K562 (cell line): ENCODE measurements around the gene TXNDC8. TPM values are rescaled to one million over a fixed set of nuclear protein-coding genes. Genes with fewer than 3 reads are reported as not detected.

Experiments used
- polyA plus RNA-seq, 8 experiments: library from polyadenylated mRNA; depleted of rRNA in 4 of 8; stranded (reverse) in 5 of 8; unstranded in 3 of 8; fragments of >200 nt; fragmentation: Nextera tagmentation in 2 of 8; fragmentation: Illumina TruSeq in 1 of 8; extraction: Ambion mirVana in 2 of 8; extraction: Trizol in 1 of 8; gene quantifications; 2 replicates each; pipeline versions ENCODE4 v1.2.1 to v1.2.3, GENCODE V29; 2011 to 2014; ENCODE audit warnings: inconsistent platforms in 1 of 8, missing spikeins in 1 of 8
- small RNA-seq: library from RNA; depleted of rRNA; stranded (forward); fragments of <200 nt; gene quantifications from one replicate; pipeline ENCODE3, GENCODE V24; 2014
- total RNA-seq, 7 experiments: library from RNA; depleted of rRNA in 6 of 7; stranded (reverse); fragments of >200 nt in 6 of 7; fragmentation: Illumina TruSeq in 2 of 7; extraction: Trizol in 2 of 7; gene quantifications; 2 replicates each; pipeline versions ENCODE4 v1.2.1 to v1.2.3, GENCODE V29; 2011 to 2021; ENCODE audit warnings: low replicate concordance in 1 of 7

Gene TXNDC8
- total and polyA plus RNA-seq, 9 of the 15 experiments (the other 6 are each of a cell fraction or from before 2014, with no cell fraction given): not detected

Small RNAs within 50 kb of the gene (small RNA-seq; reads per million reads assigned to genes)
- not detected for gene RNU6-1039P

Other genes with a start within 250 kb of the TXNDC8 start
- gene C9orf152, start 129.7 kb downstream of the TXNDC8 start, total RNA-seq (2014; rRNA removed): not detected in 2 replicates
- gene C9orf152, start 129.7 kb downstream of the TXNDC8 start, total RNA-seq (2014; rRNA removed; fragmentation: Illumina TruSeq; extraction: Trizol): not detected in 2 replicates
- gene C9orf152, start 129.7 kb downstream of the TXNDC8 start, total RNA-seq (2015; rRNA removed; fragmentation: Illumina TruSeq; extraction: Trizol): not detected in 2 replicates
- not detected in 2 replicates for gene C9orf152, start 129.7 kb downstream of the TXNDC8 start, total RNA-seq (2021)
- not detected in 2 replicates for gene C9orf152, start 129.7 kb downstream of the TXNDC8 start, polyA plus RNA-seq (2011; rRNA removed)
- gene C9orf152, start 129.7 kb downstream of the TXNDC8 start, polyA plus RNA-seq (2014; fragmentation: Illumina TruSeq; extraction: Trizol): not detected in 2 replicates
- gene C9orf152, start 129.7 kb downstream of the TXNDC8 start, polyA plus RNA-seq (2014; fragmentation: Nextera tagmentation; extraction: Ambion mirVana): not detected
- gene C9orf152, start 129.7 kb downstream of the TXNDC8 start, polyA plus RNA-seq (2014; rRNA removed): not detected in 2 replicates
- 219 and 272 TPM in 2 replicates for gene TXN, start 81.4 kb downstream of the TXNDC8 start, total RNA-seq (2014; rRNA removed)
- gene TXN, start 81.4 kb downstream of the TXNDC8 start, total RNA-seq (2014; rRNA removed; fragmentation: Illumina TruSeq; extraction: Trizol): 428 and 441 TPM in 2 replicates
- gene TXN, start 81.4 kb downstream of the TXNDC8 start, total RNA-seq (2015; rRNA removed; fragmentation: Illumina TruSeq; extraction: Trizol): 349 and 384 TPM in 2 replicates
- 339 and 403 TPM in 2 replicates for gene TXN, start 81.4 kb downstream of the TXNDC8 start, total RNA-seq (2021)
- 590 and 771 TPM in 2 replicates for gene TXN, start 81.4 kb downstream of the TXNDC8 start, polyA plus RNA-seq (2011; rRNA removed)
- 446 and 528 TPM in 2 replicates for gene TXN, start 81.4 kb downstream of the TXNDC8 start, polyA plus RNA-seq (2014; fragmentation: Illumina TruSeq; extraction: Trizol)
- 1,000 to 10,000 TPM; 1,469 to 1,596 TPM for gene TXN, start 81.4 kb downstream of the TXNDC8 start, polyA plus RNA-seq (2014; fragmentation: Nextera tagmentation; extraction: Ambion mirVana)
- 514 and 530 TPM in 2 replicates for gene TXN, start 81.4 kb downstream of the TXNDC8 start, polyA plus RNA-seq (2014; rRNA removed)
- gene SVEP1, start 241.9 kb upstream of the TXNDC8 start, total RNA-seq (2014; rRNA removed): 0.32 and 0.41 TPM in 2 replicates
- 0.58 and 0.89 TPM in 2 replicates for gene SVEP1, start 241.9 kb upstream of the TXNDC8 start, total RNA-seq (2014; rRNA removed; fragmentation: Illumina TruSeq; extraction: Trizol)
- gene SVEP1, start 241.9 kb upstream of the TXNDC8 start, total RNA-seq (2015; rRNA removed; fragmentation: Illumina TruSeq; extraction: Trizol): 0.33 and 0.38 TPM in 2 replicates
- gene SVEP1, start 241.9 kb upstream of the TXNDC8 start, total RNA-seq (2021): 0.73 and 0.81 TPM in 2 replicates
- 0.07 and 0.84 TPM in 2 replicates for gene SVEP1, start 241.9 kb upstream of the TXNDC8 start, polyA plus RNA-seq (2011; rRNA removed)
- gene SVEP1, start 241.9 kb upstream of the TXNDC8 start, polyA plus RNA-seq (2014; fragmentation: Illumina TruSeq; extraction: Trizol): 0.51 and 0.53 TPM in 2 replicates
- gene SVEP1, start 241.9 kb upstream of the TXNDC8 start, polyA plus RNA-seq (2014; fragmentation: Nextera tagmentation; extraction: Ambion mirVana): under 1 TPM; 0.20 to 0.43 TPM
- gene SVEP1, start 241.9 kb upstream of the TXNDC8 start, polyA plus RNA-seq (2014; rRNA removed): 0.25 and 0.42 TPM in 2 replicates